ENCODE results near the gene ANKRD2.
"Not testable (repeated sequence)": the region's sequence is repeated elsewhere in the genome, so short reads cannot be mapped to it uniquely, and the experiment has no call there.

Gene ANKRD2

DNA sequence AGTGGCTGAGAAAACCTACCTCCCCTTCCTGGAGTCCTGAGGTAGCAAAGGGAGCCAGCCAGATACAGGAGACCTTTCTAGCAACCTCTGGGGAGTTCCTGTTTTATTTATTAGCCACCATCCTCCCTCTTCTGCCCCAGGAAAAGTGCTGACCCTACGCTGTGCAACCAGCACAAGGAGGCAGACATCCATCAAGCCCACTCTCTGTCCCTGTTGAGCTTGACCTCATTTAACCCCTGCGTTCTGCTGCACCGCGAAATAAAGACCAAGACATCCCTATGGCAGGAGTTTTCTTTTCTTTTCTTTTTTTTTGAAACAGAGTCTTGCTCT is 25.3 kb upstream of the ANKRD2 start:
- no peak for DNase-seq

DNA sequence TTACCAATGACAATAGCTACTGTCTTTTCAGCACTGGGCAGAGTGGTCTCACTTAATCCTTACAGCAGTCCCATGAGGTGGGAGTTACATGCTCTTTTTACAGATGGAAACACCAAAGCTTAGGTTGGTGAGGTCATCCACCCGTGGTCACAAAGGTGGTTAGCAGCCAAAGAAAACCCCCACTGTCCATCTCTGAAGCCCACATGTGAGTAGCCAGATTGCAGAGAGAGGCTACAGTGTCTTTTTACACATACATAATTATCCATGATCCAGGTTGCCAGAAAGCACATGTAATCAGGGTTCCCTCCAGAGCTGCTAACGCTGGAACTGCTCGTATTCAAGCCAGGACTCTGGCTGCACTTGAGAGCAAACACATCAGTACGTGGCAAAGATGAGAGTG is 24.6 kb upstream of the ANKRD2 start:
- DNase-seq: no peak

DNA sequence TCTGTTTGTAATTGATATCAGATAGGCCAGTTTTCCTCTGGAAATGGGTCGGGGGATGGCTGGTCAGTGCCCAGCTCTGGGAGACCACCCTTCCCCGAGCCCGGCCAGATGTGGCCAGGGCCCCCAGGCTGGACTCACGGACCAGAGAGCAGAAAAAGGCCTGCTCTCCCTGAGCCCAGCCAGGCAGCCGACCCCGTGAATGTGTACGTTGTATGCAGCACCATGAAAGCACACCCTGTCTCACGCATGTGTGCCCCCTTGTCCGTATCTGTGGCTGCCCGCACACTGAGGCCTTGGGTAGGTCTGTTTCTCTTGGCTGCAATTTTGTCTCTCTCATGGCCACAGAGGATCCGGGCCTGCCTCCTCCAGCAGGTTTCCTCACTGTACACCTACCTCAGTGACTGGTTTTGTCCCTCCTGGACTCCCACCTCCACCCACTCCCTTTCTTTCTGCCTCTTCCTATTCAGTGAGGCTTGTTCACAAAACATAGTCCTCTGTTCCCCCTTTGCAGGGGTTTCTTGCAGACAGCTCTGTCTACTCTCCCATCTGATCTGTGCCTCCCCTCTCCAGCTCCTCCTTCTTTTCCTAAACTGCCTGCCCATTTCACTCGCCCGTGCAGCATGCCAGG is 23.6 kb upstream of the ANKRD2 start:
- no peak for DNase-seq

DNA sequence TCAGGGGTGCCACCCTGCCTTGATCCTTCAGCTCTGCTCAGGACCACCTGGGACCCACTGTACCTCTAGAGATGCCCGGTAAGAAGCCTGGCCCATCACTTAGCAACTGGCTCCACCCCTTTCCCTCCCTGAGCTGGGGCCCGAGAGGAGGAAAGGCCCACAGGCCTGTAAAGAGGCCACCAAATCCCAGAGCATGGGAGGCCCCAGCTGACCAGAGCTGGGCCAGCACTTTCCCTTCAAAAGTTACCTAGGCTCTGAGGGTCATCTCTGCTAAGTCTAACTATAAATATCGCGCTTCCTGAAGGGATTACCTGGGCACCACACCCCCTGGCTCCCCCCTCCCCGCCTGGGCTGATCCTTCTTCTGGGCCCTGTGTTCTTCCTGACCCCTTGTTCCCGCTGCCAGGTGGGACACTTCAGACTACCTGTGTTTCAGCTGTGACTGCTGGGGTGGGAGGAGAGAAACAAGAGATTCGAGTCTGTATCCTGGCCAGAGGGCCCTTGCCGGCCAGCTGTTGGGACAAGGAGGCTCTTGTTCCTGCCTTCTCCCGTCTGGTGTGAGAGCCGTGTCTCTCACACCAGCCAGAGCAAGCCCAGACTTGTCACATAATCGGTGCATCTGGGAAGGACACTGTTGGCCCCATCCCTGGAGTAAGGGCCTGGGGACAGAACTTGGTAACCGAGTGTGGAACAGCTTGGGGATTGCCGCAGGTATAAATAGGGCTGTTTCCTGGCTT is 22.8 kb upstream of the ANKRD2 start:
- DNase-seq: peak; percentile 82

DNA sequence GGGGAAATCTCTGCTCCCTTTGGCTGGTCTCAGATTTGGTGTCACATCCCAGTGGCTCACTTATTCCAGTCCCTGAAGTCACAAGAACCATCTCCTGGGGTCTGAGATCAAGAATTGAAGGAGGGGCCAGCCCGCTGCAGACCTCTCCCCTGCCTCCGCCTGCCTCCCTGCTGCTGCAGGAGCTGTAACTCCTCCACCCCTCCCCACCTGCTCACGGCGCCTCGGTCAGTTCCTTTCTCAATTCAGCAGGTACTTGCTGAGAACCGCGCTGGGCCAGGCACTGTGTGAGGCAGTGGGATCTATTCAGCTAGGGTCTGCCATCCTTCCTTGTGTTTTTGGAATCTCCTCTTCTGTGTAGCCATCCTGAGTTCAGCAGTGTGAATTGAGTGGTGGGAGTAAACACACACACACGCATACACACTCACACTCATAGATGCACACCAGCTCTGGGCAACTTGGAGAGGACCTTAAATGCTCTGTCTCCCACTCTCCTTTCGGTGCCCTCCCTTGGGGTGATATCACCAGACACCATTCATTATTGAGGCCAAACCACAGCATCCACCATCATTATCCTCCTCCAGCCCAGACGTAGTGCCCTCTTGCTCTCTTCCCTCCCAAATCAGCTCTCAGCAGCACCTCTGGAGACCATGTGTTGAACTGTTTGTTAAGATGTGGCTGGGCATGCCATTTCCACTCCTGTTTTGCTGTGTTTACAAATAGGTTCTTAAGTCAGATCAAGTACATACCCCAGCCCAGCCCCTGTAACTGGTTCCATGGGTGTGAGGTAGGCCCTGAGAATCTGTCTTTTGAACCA is 22.0 kb upstream of the ANKRD2 start:
- DNase-seq: peak; percentile 53

DNA sequence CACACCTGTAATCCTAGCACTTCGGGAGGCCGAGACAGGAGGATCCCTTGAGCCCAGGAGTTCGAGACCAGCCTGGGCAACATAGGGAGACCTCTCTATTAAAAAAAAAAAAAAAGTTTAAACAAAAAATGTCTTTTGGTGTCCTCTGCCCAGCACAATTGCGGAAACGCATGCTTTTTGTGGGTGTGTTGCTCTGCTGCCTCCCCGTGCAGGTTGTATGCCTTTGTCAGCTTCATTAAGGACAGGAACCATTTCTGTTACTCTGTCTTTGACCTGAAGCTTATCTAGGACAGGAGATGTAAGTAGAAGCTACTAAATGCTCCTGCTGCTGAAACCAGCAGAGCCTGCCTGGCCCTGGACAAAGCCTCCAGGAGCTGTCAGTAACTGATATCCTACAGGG is 21.3 kb upstream of the ANKRD2 start:
- DNase-seq: no peak

DNA sequence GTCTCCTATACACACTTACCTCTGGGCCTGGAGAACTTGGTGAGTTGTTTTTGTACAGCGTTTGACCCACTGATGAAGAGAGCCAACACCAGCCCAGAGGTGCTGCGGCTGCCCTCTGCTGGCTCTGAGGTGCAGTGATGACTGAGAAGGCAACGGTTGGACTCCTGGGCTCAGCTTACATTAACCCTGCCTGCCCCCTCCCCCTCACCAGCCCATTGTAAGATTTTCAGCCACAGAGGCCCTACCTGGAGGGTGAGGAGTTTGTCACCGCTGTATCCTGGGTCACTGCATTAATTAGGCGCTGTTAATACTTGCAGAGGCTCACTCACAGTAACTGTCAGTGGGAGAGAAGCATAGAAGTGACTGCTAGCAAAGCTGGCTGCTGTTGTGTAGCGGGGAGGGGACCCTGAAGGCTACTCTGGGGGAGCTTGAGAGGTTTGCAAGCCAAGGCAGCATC is 19.0 kb upstream of the ANKRD2 start:
- DNase-seq: peak; percentile 68

DNA sequence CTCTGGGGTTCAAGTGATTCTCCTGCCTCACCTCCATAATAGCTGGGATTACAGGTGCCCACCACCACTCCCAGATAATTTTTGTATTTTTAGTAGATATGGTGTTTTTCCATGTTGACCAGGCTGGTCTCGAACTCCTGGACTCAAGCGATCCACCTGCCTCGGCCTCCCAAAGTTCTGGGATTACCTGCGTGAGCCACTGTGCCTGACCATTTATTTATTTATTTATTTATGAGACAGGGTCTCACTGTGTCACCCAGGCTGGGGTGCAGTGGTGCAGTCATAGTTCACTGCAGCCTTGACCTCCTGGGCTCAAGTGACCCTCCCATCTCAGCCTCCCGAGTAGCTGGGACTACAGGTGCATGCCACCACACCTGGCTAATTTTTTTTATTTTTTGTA is 18.2 kb upstream of the ANKRD2 start:
- not testable (repeated sequence) for DNase-seq

DNA sequence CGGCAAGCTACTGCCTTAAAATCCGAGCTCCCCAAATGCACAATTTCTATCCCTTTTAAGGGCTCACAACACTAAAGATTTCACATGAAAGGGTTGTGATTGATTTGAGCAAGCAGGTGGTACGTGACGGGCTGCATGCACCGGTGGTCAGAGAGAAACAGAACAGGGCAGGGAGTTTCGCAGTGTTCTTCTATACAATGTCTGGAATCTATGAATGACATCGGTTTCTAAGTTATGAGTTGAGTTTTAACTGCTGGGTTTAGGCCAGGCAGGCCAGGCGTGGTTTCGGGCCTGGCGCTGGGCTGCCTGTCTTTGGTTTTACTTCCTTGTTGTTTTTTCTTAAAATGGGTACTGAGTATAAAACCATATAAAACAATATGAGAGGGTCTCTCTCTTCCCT is 17.0 kb upstream of the ANKRD2 start:
- not testable (repeated sequence) for DNase-seq

DNA sequence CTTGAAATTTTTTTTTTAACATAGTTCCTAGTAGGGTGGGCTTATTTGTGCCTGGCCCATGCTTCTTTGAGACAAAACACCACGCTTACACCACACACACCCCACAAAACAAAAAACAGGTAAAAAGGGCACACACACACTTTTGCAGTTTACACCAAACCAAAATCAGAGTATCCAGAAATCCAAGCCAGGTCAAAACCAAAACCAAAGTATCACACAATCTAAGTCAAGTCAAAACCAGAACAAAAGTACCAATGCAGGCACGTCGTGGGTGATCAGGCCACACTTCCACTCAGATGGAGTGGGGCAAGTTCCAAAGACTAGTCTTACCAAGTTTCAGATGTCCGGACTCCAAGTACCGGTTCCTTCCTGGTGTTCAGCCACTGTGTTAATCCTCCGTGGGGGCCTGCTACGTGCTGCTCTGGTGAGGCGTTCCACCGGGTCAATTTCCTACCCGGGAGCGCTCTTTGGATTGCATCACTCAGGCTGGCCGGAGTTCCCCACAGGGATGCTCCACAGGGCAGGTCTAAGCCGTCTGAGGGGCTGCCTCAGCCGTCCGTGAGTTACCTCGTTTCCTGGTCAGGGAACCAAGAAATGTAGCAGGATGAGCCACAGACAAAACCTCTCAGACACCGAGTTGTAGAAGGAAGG is 11.7 kb upstream of the ANKRD2 start:
- DNase-seq: not testable (repeated sequence)

DNA sequence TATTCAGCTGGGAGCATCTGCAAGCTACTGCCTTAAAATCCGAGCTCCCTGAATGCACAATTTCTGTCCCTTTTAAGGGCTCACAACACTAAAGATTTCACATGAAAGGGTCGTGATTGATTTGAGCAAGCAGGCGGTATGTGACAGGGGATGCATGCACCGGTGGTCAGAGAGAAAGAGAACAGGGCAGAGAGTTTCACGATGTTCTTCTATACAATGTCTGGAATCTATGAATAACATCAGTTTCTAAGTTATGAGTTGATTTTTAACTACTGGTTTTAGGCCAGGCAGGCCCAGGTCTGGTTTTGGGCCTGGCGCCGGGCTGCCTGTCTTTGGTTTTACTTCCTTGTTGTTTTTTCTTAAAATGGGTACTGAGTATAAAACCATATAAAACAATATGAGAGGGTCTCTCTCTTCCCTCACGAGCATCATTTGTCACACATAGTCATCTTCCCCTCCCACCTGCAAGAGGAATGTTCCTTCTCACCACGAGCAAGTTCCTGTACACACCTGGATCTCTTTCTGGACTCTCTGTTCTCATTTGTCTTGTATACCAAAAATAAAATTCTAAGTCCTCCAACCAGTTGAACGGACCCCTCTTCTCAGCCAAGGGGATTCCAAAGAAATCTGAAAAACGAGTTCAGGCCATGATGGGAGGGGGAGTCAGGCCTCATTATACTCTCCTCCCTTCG is 11.0 kb upstream of the ANKRD2 start:
- not testable (repeated sequence) for DNase-seq

DNA sequence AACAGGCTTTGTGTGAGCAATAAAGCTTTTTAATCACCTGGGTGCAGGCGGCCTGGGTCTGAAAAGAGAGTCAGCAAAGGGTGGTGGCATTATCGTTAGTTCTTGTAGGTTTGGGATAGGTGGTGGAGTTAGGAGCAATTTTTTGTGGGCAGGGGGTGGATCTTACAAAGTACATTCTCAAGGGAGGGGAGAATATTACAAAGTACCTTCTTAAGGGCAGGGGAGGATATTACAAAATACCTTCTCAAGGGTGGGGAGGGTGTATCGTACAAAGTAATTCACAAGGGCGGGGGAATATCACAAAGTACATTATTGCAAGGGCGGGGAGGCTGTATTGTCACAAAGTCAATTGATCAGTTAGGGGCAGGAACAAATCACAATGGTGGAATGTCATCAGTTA is 10.2 kb upstream of the ANKRD2 start:
- not testable (repeated sequence) for DNase-seq

DNA sequence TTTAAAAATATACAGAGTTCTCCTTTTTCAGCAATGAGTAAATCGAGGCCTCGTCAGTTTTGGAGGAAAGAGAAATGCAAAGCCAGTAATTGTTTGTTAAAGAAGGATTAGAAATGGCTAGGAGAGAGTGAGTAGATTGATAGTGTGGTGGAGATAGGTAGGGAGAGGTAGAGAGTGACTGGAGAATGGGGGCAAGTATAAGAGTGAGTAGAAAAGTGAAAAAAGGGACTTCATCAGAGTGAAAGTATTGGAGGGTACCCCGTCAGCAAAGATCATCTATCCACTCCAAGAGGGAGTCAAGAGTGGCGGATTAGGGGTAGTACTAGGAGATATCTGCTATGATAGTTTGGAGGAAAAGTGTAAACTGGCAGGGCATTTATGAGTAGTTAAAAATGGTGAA is 9.2 kb upstream of the ANKRD2 start:
- no peak for DNase-seq

DNA sequence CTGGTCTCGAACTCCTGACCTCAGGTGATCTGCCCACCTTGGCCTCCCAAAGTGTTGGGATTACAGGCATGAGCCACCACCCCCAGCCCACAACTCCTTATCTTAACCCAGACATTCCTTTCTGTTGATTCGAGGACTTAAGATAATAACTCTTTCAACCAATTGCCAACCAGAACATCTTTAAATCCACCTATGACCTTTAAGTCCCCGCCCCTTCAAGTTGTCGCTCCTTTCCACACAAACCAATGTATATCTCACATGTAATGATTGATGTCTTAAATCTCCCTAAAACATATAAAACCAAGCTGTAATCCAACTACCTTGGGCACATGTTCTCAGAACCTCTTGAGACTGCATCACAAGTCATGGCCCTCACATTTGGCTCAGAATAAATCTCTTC is 7.8 kb upstream of the ANKRD2 start:
- no peak for DNase-seq

DNA sequence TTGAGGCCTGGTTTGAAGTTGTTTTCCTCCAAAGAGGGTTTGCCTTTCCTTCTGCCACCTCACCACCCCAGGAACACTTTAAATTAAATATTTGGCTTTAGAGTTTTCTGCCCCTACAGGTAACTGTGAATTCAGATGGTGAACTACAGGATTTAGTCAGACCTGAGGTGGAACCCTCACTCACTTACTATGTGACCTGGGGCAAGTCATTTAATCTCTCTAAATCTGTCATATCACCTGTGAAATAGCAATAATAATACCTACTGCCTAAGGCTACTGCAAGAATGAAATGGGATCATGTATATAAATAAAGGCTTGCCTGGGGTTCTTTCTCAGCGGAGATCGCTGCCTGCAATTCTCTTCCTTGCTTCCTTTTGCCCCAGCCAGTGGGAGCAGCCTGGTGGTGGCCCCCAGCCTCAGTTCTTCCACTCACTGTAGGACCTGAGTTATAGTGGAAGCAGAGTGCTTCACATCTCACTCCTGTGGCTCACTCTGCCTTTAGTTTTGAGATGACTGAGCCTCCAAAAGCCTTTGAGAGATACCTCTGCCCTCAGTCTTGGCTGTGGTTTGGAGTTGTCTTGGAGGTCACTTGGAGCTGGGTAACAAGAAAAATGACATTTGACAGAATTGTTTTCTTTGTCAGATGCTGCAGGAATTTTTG is 6.1 kb upstream of the ANKRD2 start:
- no peak for DNase-seq

DNA sequence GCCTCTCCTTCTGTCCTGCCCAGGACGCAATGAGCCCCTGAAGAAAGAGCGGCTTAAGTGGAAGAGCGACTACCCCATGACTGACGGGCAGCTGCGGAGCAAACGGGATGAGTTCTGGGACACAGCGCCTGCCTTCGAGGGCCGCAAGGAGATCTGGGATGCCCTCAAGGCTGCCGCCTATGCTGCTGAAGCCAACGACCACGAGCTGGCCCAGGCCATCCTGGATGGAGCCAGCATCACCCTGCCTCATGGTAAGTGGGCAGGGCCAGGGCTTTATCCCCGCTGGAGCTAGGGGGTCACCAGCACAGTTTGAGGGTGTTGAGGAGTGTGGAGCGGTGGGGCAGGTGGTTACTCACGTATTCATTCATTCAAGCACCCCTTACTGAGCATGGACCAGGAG is 4.7 kb upstream of the ANKRD2 start:
- no peak for DNase-seq

DNA sequence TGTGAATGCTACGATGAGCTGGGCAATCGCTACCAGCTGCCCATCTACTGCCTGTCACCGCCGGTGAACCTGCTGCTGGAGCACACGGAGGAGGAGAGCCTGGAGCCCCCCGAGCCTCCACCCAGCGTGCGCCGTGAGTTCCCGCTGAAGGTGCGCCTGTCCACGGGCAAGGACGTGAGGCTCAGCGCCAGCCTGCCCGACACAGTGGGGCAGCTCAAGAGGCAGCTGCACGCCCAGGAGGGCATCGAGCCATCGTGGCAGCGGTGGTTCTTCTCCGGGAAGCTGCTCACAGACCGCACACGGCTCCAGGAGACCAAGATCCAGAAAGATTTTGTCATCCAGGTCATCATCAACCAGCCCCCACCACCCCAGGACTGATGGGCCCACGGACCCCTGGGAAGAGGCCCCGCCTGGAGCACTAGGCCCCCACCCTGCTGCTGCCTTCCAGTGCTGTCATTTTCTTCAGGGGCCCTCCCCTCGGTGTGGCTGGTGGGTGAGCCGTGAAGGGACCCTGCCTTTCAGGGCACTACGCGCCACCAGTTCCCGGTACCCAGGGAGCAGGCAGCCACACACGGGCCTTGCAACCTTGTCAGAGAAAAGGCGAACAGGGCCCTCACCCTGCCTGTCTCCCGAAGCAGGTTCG is 2.3 kb upstream of the ANKRD2 start:
- no peak for DNase-seq

DNA sequence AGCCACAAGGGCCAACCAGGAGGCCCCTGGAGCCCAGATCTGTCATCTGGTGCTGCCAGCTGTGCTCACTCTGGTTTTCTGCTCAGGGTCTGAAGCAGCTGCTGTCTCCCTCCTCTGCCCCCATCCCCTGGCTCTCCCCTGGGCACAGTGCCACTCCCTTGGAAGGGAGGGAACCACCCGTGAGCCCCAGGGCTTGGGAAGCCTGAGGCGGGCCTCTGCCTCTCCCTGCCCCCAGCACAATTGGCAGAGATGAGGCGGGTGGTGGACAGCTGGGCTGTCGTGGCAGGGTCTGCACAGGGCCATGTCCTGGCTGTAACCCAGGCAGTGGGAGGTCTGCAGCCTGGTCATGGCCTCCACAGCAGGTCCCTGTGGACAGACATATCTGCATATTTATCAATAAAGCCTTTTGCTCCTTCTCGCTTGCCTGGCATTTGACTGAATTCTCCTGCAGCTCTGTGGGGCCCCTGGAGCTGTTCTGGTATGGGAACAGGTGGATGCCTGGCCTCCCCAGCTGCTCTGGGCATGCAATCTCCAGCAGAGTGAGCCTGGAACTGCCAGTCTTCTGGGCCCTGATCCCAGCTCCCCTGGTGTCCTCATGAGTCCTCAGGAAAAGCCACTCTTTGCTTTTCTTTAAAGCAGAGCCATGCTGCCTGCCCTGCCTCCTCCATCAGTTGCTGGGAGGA is 1.6 kb upstream of the ANKRD2 start:
- DNase-seq: no peak

DNA sequence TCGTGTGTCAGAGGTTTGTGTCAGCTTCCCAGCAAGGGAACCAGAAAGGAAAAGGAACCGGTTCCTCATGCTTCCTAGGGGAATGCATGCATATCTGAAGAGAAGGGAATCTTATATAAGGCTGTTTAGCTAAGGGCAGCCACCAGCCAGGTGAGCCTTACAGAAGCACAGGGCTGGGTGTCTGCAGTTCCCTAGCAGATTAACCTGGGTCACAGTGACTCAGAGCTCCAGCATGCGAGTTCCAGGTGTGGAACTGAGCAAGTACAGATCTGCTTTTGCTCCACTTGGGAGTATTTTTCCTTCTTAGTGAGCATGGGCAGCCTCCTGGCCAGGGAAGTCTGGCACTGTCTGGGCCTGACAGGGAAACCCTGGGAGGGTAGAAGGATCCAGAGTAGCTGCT is 957 bp upstream of the ANKRD2 start:
- no peak for DNase-seq

DNA sequence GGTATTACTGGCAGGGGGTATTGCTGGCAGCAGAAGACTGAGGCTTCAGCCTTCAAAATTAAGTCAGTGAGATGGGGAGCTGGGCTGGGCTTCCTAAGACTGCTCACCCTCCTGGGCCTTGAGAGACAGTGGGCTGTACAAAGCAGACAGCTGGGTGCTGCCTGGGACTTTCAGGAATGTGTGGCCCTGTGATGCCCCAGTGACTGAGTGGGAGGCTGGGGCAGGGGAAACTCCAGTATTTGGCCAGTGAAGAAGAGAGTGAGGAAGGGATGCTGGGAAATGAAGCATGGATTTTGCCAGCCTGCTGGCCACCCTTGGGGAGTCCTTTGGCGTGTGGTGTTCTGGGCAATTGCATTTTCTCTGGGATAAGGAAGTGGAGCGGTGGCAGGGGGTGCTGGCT is 442 bp downstream of the ANKRD2 start:
- DNase-seq: no peak

DNA sequence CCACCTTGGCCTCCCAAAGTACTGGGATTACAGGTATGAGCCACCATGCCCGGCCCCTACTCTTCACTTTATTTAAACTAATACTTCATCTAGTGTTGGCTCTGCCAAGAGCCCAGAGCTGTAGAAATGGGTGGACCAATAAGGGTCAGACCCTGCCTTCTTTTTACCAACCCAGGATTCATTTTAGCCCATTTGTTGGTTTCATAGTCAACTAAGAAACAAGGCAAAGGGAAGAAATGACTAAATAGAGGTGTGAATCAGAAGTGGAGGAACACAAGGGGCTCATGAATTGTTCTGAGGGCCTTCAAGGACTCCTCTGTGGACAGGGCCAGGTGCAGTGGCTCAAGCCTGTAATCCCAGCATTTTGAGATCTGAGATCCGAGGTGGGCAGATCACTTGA is 1.1 kb downstream of the ANKRD2 start:
- DNase-seq: no peak
